PC-3 (cell line): Measurements from ENCODE around the gene MKRN2.

ENCODE experiments used
- EZH2 ChIP-seq: fragments of 300-600 bp; sonication (generic); IDR thresholded peaks from one replicate; pipeline ENCODE4 v1.6.1; 2017; ENCODE audit warnings: antibody characterized with exemption, mild to moderate bottlenecking, low read length; ENCODE audit not compliant: unreplicated experiment
- EZH2phosphoT487 ChIP-seq: fragments of 300-600 bp; sonication (generic); IDR thresholded peaks from 2 replicates; pipeline ENCODE4 v1.6.1; 2018; ENCODE audit warnings: mild to moderate bottlenecking, antibody characterized with exemption, low read length, borderline replicate concordance
- TF ChIP-seq, protein P1 (sequence below): fragments of 300-600 bp; sonication (generic); conservative IDR thresholded peaks from 2 replicates; pipeline ENCODE4 v1.5.1; 2017; ENCODE audit warnings: antibody characterized with exemption, low read depth, mild to moderate bottlenecking, low read length

DNA sequence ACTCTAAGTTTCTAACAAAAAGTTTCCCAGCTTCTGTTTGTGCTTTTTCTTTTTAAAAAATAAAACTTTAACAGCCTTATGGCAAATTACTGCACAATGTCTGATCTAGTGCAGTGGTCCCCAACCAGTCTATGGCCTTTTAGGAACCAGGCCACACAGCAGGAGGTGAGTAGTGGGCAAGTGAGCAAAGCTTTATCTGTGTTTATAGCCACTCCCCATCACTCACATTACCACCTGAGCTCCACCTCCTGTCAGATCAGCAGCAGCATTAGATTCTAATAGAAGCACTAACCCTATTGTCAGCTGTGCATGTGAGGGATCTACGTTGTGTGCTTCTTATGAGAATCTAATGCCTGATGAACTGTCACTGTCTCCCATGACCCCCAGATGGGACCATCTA lies 5.6 kb downstream of the MKRN2 start:
- TF ChIP-seq, protein P1, sequence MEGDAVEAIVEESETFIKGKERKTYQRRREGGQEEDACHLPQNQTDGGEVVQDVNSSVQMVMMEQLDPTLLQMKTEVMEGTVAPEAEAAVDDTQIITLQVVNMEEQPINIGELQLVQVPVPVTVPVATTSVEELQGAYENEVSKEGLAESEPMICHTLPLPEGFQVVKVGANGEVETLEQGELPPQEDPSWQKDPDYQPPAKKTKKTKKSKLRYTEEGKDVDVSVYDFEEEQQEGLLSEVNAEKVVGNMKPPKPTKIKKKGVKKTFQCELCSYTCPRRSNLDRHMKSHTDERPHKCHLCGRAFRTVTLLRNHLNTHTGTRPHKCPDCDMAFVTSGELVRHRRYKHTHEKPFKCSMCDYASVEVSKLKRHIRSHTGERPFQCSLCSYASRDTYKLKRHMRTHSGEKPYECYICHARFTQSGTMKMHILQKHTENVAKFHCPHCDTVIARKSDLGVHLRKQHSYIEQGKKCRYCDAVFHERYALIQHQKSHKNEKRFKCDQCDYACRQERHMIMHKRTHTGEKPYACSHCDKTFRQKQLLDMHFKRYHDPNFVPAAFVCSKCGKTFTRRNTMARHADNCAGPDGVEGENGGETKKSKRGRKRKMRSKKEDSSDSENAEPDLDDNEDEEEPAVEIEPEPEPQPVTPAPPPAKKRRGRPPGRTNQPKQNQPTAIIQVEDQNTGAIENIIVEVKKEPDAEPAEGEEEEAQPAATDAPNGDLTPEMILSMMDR = no peak
- TF ChIP-seq EZH2 (no peak), EZH2phosphoT487 (no peak)
